ENCODE measurements around the gene TMED4.

DNA sequence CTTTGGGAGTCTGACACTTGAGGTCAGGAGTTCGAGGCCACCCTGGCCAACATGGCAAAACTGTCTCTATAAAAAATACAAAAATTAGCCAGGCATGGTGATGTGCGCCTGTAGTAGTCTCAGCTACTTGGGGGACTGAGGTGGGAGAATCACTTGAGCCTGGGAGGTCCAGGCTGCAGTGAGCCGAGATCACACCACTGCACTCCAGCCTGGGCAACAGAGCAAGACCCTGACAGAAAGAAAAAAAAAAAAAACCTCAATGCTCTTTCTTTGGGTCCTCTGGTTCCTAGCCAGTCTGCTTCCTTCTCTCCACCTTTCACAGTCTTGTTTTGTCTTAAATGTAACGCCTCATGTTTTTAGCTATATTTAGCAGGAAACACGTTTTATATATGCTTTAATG is 33.8 kb upstream of the TMED4 start:
- TF ChIP-seq MAFG (CRISPR knock-in tag; IDR thresholded peaks at IDR 0.05) = no peak
- TF ChIP-seq HDAC1 (CRISPR knock-in tag; IDR thresholded peaks at IDR 0.05) = no peak
